Loucy (cell line): ENCODE results near the gene PRR20G.

Source experiments
- H2AFZ ChIP-seq: fragments of 200-600 bp; sonication (generic); 2 replicates; pipeline ENCODE4 v1.6.0; 2016; ENCODE audit warnings: antibody characterized with exemption, mild to moderate bottlenecking, low read length, moderate library complexity
- H3F3A ChIP-seq: fragments of 200-600 bp; 2 replicates; pipeline ENCODE4 v1.6.0; 2016; ENCODE audit warnings: antibody characterized with exemption, low read depth, mild to moderate bottlenecking
- H3K27me3 ChIP-seq: fragments of 200-600 bp; sonication (generic); 2 replicates; pipeline ENCODE4 v1.6.1; 2014; ENCODE audit warnings: low read length, mild to moderate bottlenecking; ENCODE audit not compliant: insufficient read depth, poor library complexity, severe bottlenecking
- H3K36me3 ChIP-seq: fragments of 200-600 bp; sonication (generic); 2 replicates; pipeline ENCODE4 v1.6.1; 2016; ENCODE audit warnings: low read length; ENCODE audit not compliant: insufficient read depth
- H3K4me1 ChIP-seq: fragments of 200-600 bp; sonication (generic); 2 replicates; pipeline ENCODE4 v1.5.1; 2014; ENCODE audit warnings: low read length, mild to moderate bottlenecking; ENCODE audit not compliant: insufficient read depth, poor library complexity, severe bottlenecking
- H3K4me2 ChIP-seq: fragments of 200-600 bp; sonication (generic); 2 replicates; pipeline ENCODE4 v1.6.0; 2014; ENCODE audit warnings: antibody characterized with exemption, low read length, low read depth, mild to moderate bottlenecking; ENCODE audit not compliant: poor library complexity, severe bottlenecking
- H3K4me3 ChIP-seq: fragments of 200-600 bp; sonication (generic); 2 replicates; pipeline ENCODE4 v1.5.1; 2014; ENCODE audit warnings: low read length, mild to moderate bottlenecking, mixed read lengths; ENCODE audit not compliant: poor library complexity, severe bottlenecking
- H3K79me2 ChIP-seq: fragments of 200-600 bp; sonication (generic); 2 replicates; pipeline ENCODE4 v1.6.1; 2014; ENCODE audit warnings: low read length; ENCODE audit not compliant: insufficient read depth
- H3K9ac ChIP-seq: fragments of 200-600 bp; sonication (generic); 2 replicates; pipeline ENCODE4 v1.6.0; 2014; ENCODE audit warnings: mild to moderate bottlenecking, low read depth, low read length, moderate library complexity; ENCODE audit not compliant: poor library complexity, severe bottlenecking
- H3K9me2 ChIP-seq: fragments of 200-600 bp; sonication (generic); replicated peaks from 2 replicates; pipeline ENCODE4 v1.6.1; 2016; ENCODE audit warnings: low read depth, low read length, mixed read lengths
- H3K9me3 ChIP-seq: fragments of 200-600 bp; sonication (generic); 2 replicates; pipeline ENCODE4 v1.6.1; 2014; ENCODE audit warnings: mild to moderate bottlenecking, antibody characterized with exemption, low read length, low read depth; ENCODE audit not compliant: insufficient read depth
- H4K20me1 ChIP-seq: fragments of 200-600 bp; sonication (generic); 2 replicates; pipeline ENCODE4 v1.6.0; 2014; ENCODE audit warnings: antibody characterized with exemption, low read length, mild to moderate bottlenecking; ENCODE audit not compliant: insufficient read depth, poor library complexity, severe bottlenecking
- CTCF ChIP-seq: fragments of 200-600 bp; sonication (generic); conservative IDR thresholded peaks from 2 replicates; pipeline ENCODE4 v1.5.1; 2014; ENCODE audit warnings: mild to moderate bottlenecking, antibody characterized with exemption, low read length
- EZH2phosphoT487 ChIP-seq: fragments of 200-600 bp; IDR thresholded peaks from 2 replicates; pipeline ENCODE4 v1.6.1; 2018; ENCODE audit warnings: antibody characterized with exemption, mild to moderate bottlenecking, moderate library complexity, borderline replicate concordance

PRR20G gene

GRCh38 chr3:127326341-127326740 lies 38.5 kb upstream of the PRR20G start:
- no peak overlapping the region for H3K4me3 ChIP-seq
- TF ChIP-seq EZH2phosphoT487: no peak
- TF ChIP-seq CTCF: no peak
- H4K20me1 ChIP-seq: no peaks in the 10 kb centered on the region

GRCh38 chr3:127325629-127325961 lies 37.7 kb upstream of the PRR20G start:
- no peak overlapping the region for H3K4me2 ChIP-seq
- TF ChIP-seq CTCF (no peak), EZH2phosphoT487 (no peak)
- no peaks in the 10 kb centered on the region for H3K4me1 ChIP-seq
- H3K9me2 ChIP-seq: no peaks in the 10 kb centered on the region
- H2AFZ ChIP-seq: no peak overlapping the region
- H3K9ac ChIP-seq: no peak overlapping the region
- H3K9me3 ChIP-seq: peaks cover 8% of the 10 kb centered on the region; the same call in 1 of the 2 replicates
- no peaks in the 10 kb centered on the region for H3K36me3 ChIP-seq
- no peaks in the 10 kb centered on the region for H3F3A ChIP-seq
- no peaks in the 10 kb centered on the region for H3K27me3 ChIP-seq
- no peaks in the 10 kb centered on the region for H3K79me2 ChIP-seq
- H3K4me3 ChIP-seq: no peak overlapping the region
- H4K20me1 ChIP-seq: no peaks in the 10 kb centered on the region

More at GRCh38 chr3:127326341-127326740, 38.5 kb upstream of the PRR20G start:
- H3K27me3 ChIP-seq: no peaks in the 10 kb centered on the region
- H3K36me3 ChIP-seq: no peaks in the 10 kb centered on the region
- no peak overlapping the region for H3K4me2 ChIP-seq
- H3F3A ChIP-seq: no peaks in the 10 kb centered on the region
- H3K4me1 ChIP-seq: no peaks in the 10 kb centered on the region
- H3K79me2 ChIP-seq: no peaks in the 10 kb centered on the region
- peaks cover 9% of the 10 kb centered on the region; the same call in 1 of the 2 replicates for H3K9me3 ChIP-seq
- no peak overlapping the region for H2AFZ ChIP-seq
- H3K9ac ChIP-seq: no peak overlapping the region
- no peaks in the 10 kb centered on the region for H3K9me2 ChIP-seq

GRCh38 chr3:127324913-127325628 lies 37.2 kb upstream of the PRR20G start:
- Histone ChIP-seq H3K9me2 (no peaks in the 10 kb centered on the region), H3K9me3 (peaks cover 2% of the 10 kb centered on the region; the same call in 1 of the 2 replicates), H3F3A (no peaks in the 10 kb centered on the region), H3K4me2 (no peak overlapping the region), H3K9ac (no peak overlapping the region), H3K4me1 (no peaks in the 10 kb centered on the region), H3K4me3 (no peak overlapping the region), H3K36me3 (no peaks in the 10 kb centered on the region), H3K27me3 (no peaks in the 10 kb centered on the region), H2AFZ (no peak overlapping the region), H4K20me1 (no peaks in the 10 kb centered on the region), H3K79me2 (no peaks in the 10 kb centered on the region)
- TF ChIP-seq EZH2phosphoT487: no peak
- no peak for TF ChIP-seq CTCF
